GM18526 (cell line): ENCODE data around the gene ZBTB46.

Experiments
- POLR2A ChIP-seq: IDR thresholded peaks from 3 replicates; pipeline ENCODE4 v1.6.1; 2011; ENCODE audit not compliant: insufficient read length; ENCODE audit errors: extremely low read depth

ZBTB46 gene

GRCh38 chr20:63698739-63699465, 132.2 kb downstream of the ZBTB46 start:
- peak; percentile 11 for TF ChIP-seq POLR2A

DNA sequence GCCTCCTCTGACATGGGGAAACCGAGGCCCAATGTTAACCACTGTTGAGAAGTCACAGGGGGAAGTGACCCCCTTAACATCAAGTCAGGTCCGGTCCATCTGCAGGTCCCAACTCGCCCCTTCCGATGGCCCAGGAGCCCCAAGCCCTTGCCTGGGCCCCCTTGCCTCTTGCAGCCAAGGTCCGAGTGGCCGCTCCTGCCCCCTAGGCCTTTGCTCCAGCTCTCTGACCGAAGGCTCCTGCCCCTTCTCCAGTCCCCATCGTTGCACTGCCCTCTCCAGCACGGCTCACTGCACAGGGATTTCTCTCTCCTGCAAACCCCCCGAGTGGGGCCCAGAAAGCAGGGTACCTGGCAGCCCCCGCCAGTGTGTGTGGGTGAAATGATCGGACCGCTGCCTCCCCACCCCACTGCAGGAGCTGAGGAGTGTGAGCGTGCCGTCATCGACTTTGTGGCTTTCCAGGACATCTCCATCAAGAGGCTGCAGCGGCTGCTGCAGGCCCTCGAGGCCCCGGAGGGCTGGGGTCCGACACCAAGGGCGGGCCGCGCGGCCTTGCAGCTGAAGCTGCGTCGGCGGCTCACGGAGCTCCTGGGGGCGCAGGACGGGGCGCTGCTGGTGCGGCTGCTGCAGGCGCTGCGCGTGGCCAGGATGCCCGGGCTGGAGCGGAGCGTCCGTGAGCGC, 133.1 kb downstream of the ZBTB46 start:
- TF ChIP-seq POLR2A: no peak

GRCh38 chr20:63697357-63697867, 133.7 kb downstream of the ZBTB46 start:
- TF ChIP-seq POLR2A: no peak

DNA sequence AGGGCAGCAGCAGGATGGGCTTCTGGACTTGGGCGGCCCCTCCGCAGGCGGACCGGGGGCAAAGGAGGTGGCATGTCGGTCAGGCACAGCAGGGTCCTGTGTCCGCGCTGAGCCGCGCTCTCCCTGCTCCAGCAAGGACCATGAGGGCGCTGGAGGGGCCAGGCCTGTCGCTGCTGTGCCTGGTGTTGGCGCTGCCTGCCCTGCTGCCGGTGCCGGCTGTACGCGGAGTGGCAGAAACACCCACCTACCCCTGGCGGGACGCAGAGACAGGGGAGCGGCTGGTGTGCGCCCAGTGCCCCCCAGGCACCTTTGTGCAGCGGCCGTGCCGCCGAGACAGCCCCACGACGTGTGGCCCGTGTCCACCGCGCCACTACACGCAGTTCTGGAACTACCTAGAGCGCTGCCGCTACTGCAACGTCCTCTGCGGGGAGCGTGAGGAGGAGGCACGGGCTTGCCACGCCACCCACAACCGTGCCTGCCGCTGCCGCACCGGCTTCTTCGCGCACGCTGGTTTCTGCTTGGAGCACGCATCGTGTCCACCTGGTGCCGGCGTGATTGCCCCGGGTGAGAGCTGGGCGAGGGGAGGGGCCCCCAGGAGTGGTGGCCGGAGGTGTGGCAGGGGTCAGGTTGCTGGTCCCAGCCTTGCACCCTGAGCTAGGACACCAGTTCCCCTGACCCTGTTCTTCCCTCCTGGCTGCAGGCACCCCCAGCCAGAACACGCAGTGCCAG, 134.3 kb downstream of the ZBTB46 start, which contains the start of gene TNFRSF6B:
TNFRSF6B (plus strand) TSS at position 25 of the 729 bp plus-strand sequence; CDS start at position 141, 116 bp downstream.
- no peak for TF ChIP-seq POLR2A

DNA sequence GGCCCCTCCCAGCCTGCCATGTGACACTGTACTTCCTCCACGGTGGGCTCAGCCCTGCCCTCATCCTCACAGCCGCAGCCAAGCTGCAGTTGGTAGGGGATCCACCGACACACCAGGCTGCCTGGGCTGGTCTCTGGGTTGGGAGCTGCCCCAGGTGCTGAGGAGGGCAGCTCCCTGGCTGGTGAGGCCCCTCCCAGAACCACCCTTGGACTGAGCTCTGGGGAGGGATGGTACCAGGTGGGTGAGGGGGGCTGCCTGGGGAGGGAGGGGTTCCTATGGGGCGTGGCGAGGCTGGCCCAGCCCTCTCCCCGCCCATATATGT, 134.8 kb downstream of the ZBTB46 start:
- no peak for TF ChIP-seq POLR2A

DNA sequence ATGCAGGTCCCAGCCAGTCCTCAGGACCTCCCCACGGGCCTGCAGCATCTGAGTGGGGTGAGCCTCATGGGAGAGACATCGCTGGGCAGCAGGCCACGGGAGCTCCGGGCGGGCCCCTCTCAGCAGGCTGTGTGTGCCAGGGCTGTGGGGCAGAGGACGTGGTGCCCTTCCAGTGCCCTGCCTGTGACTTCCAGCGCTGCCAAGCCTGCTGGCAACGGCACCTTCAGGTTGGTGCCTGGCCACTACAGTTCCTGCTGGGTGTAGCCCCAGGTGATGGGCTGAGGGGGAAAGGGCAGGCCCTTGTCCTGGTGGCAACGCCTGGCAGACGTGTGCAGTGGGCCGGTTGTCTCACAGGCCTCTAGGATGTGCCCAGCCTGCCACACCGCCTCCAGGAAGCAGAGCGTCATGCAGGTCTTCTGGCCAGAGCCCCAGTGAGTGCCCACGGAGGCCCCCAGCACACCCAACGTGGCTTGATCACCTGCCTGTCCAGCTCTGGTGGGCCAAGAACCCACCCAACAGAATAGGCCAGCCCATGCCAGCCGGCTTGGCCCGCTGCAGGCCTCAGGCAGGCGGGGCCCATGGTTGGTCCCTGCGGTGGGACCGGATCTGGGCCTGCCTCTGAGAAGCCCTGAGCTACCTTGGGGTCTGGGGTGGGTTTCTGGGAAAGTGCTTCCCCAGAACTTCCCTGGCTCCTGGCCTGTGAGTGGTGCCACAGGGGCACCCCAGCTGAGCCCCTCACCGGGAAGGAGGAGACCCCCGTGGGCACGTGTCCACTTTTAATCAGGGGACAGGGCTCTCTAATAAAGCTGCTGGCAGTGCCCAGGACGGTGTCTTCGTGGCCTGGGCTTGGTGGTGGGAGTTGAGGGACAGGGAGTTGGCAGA, 135.4 kb downstream of the ZBTB46 start:
- no peak for TF ChIP-seq POLR2A

GRCh38 chr20:63694584-63695423, 136.3 kb downstream of the ZBTB46 start:
- no peak for TF ChIP-seq POLR2A

GRCh38 chr20:63693733-63694583, 137.1 kb downstream of the ZBTB46 start:
- no peak for TF ChIP-seq POLR2A
